Naive thymus-derived CD4-positive, alpha-beta T cell (primary cell): ENCODE data around the gene CD300E. TPM values are rescaled to one million over a fixed set of nuclear protein-coding genes. Genes with fewer than 3 reads are reported as not detected.

Source experiments
- ATAC-seq: fragments of 150-1000 bp; cut with Tn5 transposase; 2 replicates; pipeline ENCODE4 v1.10.0; 2021; ENCODE audit warnings: mild to moderate bottlenecking, moderate library complexity
- CTCF ChIA-PET: fragments of 350-600 bp; sonication (Branson Sonifier 250); formaldehyde crosslinking; loops from one replicate; lab custom pipeline; 2021; ENCODE audit warnings: antibody characterized with exemption; lab: Charles Lee
- POLR2A ChIA-PET: fragments of 350-600 bp; sonication (Branson Sonifier 250); formaldehyde crosslinking; loops from one replicate; lab custom pipeline; 2021; ENCODE audit warnings: antibody characterized with exemption, inconsistent platforms; lab: Charles Lee
- DNase-seq, 9 donors: peaks; one replicate each; pipeline versions ENCODE4 v3.0.0 to v3.0.0-alpha.2; 2020 to 2022; ENCODE audit warnings: mixed read lengths in 1 of 9
- H3K27ac ChIP-seq: one replicate; pipeline ENCODE4 v1.7.0; 2013; ENCODE audit warnings: mild to moderate bottlenecking, low read depth, low read length, moderate library complexity
- H3K27me3 ChIP-seq, 2 donors: one replicate each; pipeline ENCODE4 v1.7.0; 2013; ENCODE audit warnings: low read length in 2 of 2, mild to moderate bottlenecking in 2 of 2, moderate library complexity in 2 of 2; ENCODE audit not compliant: control insufficient read depth in 2 of 2, insufficient read depth in 2 of 2
- H3K36me3 ChIP-seq, 3 experiments: 1 replicate in 2 of 3; 2 replicates in 1 of 3; pipeline ENCODE4 v1.7.0; 2013; ENCODE audit warnings: low read length in 3 of 3, mild to moderate bottlenecking in 3 of 3, moderate library complexity in 1 of 3; ENCODE audit not compliant: insufficient read depth in 3 of 3, control insufficient read depth in 2 of 3
- H3K4me1 ChIP-seq, 2 donors: one replicate each; pipeline ENCODE4 v1.7.0; 2013; ENCODE audit warnings: low read length in 2 of 2, mild to moderate bottlenecking in 2 of 2, moderate library complexity in 1 of 2; ENCODE audit not compliant: control insufficient read depth in 2 of 2, insufficient read depth in 2 of 2
- H3K4me3 ChIP-seq: 2 replicates; pipeline ENCODE4 v1.7.0; 2013; ENCODE audit warnings: mild to moderate bottlenecking, low read length
- H3K9me3 ChIP-seq, 3 experiments: 1 replicate in 2 of 3; 2 replicates in 1 of 3; pipeline ENCODE4 v1.7.0; 2013; ENCODE audit warnings: low read length in 3 of 3; ENCODE audit not compliant: control insufficient read depth in 2 of 3
- H3K27ac Mint-ChIP-seq, 9 donors: one replicate each; pipeline ENCODE4 v1.8.0; 2020 to 2022; ENCODE audit warnings: mixed read lengths in 9 of 9, mild to moderate bottlenecking in 8 of 9, moderate library complexity in 5 of 9, inconsistent platforms in 2 of 9
- H3K27me3 Mint-ChIP-seq, 5 donors: one replicate each; pipeline ENCODE4 v1.8.0; 2021 to 2022; ENCODE audit warnings: mixed read lengths in 5 of 5, mild to moderate bottlenecking in 1 of 5
- H3K36me3 Mint-ChIP-seq, 5 donors: one replicate each; pipeline ENCODE4 v1.8.0; 2020 to 2022; ENCODE audit warnings: mixed read lengths in 5 of 5, mild to moderate bottlenecking in 3 of 5, inconsistent platforms in 1 of 5
- H3K4me1 Mint-ChIP-seq, 7 donors: one replicate each; pipeline ENCODE4 v1.8.0; 2020 to 2022; ENCODE audit warnings: mixed read lengths in 7 of 7, mild to moderate bottlenecking in 3 of 7, inconsistent platforms in 1 of 7
- H3K4me3 Mint-ChIP-seq, 10 donors: one replicate each; pipeline ENCODE4 v1.8.0; 2020 to 2022; ENCODE audit warnings: mild to moderate bottlenecking in 10 of 10, mixed read lengths in 10 of 10, moderate library complexity in 6 of 10, inconsistent platforms in 2 of 10
- H3K9me3 Mint-ChIP-seq, 11 donors: one replicate each; pipeline ENCODE4 v1.8.0; 2020 to 2022; ENCODE audit warnings: mixed read lengths in 11 of 11, mild to moderate bottlenecking in 4 of 11, inconsistent platforms in 1 of 11, moderate library complexity in 1 of 11
- intact Hi-C, 2 donors: fragments of 100-400 bp; cut with micrococcal nuclease; formaldehyde crosslinking; loops; one replicate each; pipeline ENCODE4 v1.15.1; 2023
- polyA plus RNA-seq, 2 donors: library from polyadenylated mRNA; unstranded; fragments of 300-500 nt; fragmentation: Illumina TruSeq; gene quantifications; one replicate each; pipeline ENCODE4 v1.2.3, GENCODE V29; 2021
- total RNA-seq, 6 experiments: library from RNA in 5 of 6; stranded (reverse) in 5 of 6; gene quantifications; 1 replicate in 5 of 6; 2 replicates in 1 of 6; pipeline ENCODE4 v1.2.3 and lab custom pipeline; 2021 to 2026

CD300E gene
- total and polyA plus RNA-seq, 7 experiments from 2014 or later, result 11.9 to 93.1 TPM; not detected in 5

- H3K4me1 Mint-ChIP-seq, result peaks cover 0 to 10% (median 0%) of the 10 kb centered on the region in 7 donors
- DNase-seq (no peak), ATAC-seq (no peak)
- H3K4me3 Mint-ChIP-seq, result no peak overlapping the region
- Histone ChIP-seq H3K36me3 (no peaks in the 10 kb centered on the region), H3K9me3 (no peaks in the 10 kb centered on the region), H3K27ac (no peak overlapping the region), H3K27me3 (no peaks in the 10 kb centered on the region), H3K4me1 (peaks cover 0 to 3% of the 10 kb centered on the region in 2 donors), H3K4me3 (no peak overlapping the region)
- POLR2A ChIA-PET, result interaction anchor here (1.1 kb wide), 1 partner anchor 26 kb away, joined by 3 read pairs; no protein-coding TSS in a partner anchor
- CTCF ChIA-PET, result no interaction called here
- intact Hi-C loops, result no loop called here
- H3K9me3 Mint-ChIP-seq, result peaks cover 0 to 4% (median 0%) of the 10 kb centered on the region in 11 donors
- H3K27ac Mint-ChIP-seq, result no peak overlapping the region
- no peaks in the 10 kb centered on the region for H3K36me3 Mint-ChIP-seq
- H3K27me3 Mint-ChIP-seq, result peaks cover 29 to 50% (median 46%) of the 10 kb centered on the region in 5 donors
Observed at GRCh38 chr17:74616696-74617095, 6.8 kb downstream of the CD300E start.

- H3K4me1 ChIP-seq, result peaks cover 0 to 3% of the 10 kb centered on the region in 2 donors
Observed at GRCh38 chr17:74612046-74612445, 11.5 kb downstream of the CD300E start.

GRCh38 chr17:74610108-74610507 is 13.4 kb downstream of the CD300E start:
- intact Hi-C loops, result no loop called here
- peaks cover 0 to 10% (median 0%) of the 10 kb centered on the region in 7 donors for H3K4me1 Mint-ChIP-seq
- CTCF ChIA-PET, result no interaction called here
- H3K36me3 Mint-ChIP-seq, result peaks cover 0 to 4% (median 0%) of the 10 kb centered on the region in 5 donors
- H3K36me3 ChIP-seq, result no peaks in the 10 kb centered on the region
- H3K4me3 Mint-ChIP-seq, result no peak overlapping the region
- DNase-seq (no peak), ATAC-seq (no peak)
- no peak overlapping the region for H3K27ac Mint-ChIP-seq
- peaks cover 0 to 3% (median 0%) of the 10 kb centered on the region in 3 experiments for H3K9me3 ChIP-seq
- peaks cover 0 to 1% (median 0%) of the 10 kb centered on the region in 11 donors for H3K9me3 Mint-ChIP-seq
- H3K4me3 ChIP-seq, result no peak overlapping the region
- H3K27me3 Mint-ChIP-seq, result peaks cover 7 to 36% (median 9%) of the 10 kb centered on the region in 5 donors
- H3K27ac ChIP-seq, result no peak overlapping the region
- POLR2A ChIA-PET, result no interaction called here
- H3K27me3 ChIP-seq, result no peaks in the 10 kb centered on the region
- peaks cover 0 to 3% of the 10 kb centered on the region in 2 donors for H3K4me1 ChIP-seq

More at GRCh38 chr17:74612046-74612445, 11.5 kb downstream of the CD300E start:
- H3K4me3 ChIP-seq, result no peak overlapping the region
- no peaks in the 10 kb centered on the region for H3K27me3 ChIP-seq
- Mint-ChIP-seq H3K36me3 (peaks cover 0 to 4% (median 0%) of the 10 kb centered on the region in 5 donors), H3K27ac (no peak overlapping the region), H3K4me3 (no peak overlapping the region), H3K9me3 (peaks cover 0 to 4% (median 0%) of the 10 kb centered on the region in 11 donors), H3K4me1 (peaks cover 0 to 11% (median 0%) of the 10 kb centered on the region in 7 donors), H3K27me3 (peaks cover 24 to 38% (median 26%) of the 10 kb centered on the region in 5 donors)
- H3K36me3 ChIP-seq, result no peaks in the 10 kb centered on the region
- H3K9me3 ChIP-seq, result no peaks in the 10 kb centered on the region
- ChIA-PET POLR2A (no interaction called here), CTCF (no interaction called here)
- intact Hi-C loops, result no loop called here
- DNase-seq, result no peak
- ATAC-seq, result no peak
- no peak overlapping the region for H3K27ac ChIP-seq

- ATAC-seq (no peak), DNase-seq (no peak)
- Mint-ChIP-seq H3K9me3 (peaks cover 0 to 1% (median 0%) of the 10 kb centered on the region in 11 donors), H3K36me3 (peaks cover 0 to 4% (median 0%) of the 10 kb centered on the region in 5 donors), H3K27ac (no peak overlapping the region), H3K27me3 (peaks cover 4 to 31% (median 5%) of the 10 kb centered on the region in 5 donors), H3K4me1 (peaks cover 0 to 7% (median 6%) of the 10 kb centered on the region in 7 donors), H3K4me3 (no peak overlapping the region)
- intact Hi-C loops, result no loop called here
- Histone ChIP-seq H3K27me3 (no peaks in the 10 kb centered on the region), H3K9me3 (peaks cover 0 to 3% (median 0%) of the 10 kb centered on the region in 3 experiments), H3K4me3 (no peak overlapping the region), H3K36me3 (no peaks in the 10 kb centered on the region), H3K4me1 (peaks cover 3 to 4% of the 10 kb centered on the region in 2 donors), H3K27ac (no peak overlapping the region)
- ChIA-PET CTCF (no interaction called here), POLR2A (no interaction called here)
Observed at GRCh38 chr17:74608511-74608910, 15.0 kb downstream of the CD300E start.

- Histone ChIP-seq H3K4me3 (no peak overlapping the region), H3K36me3 (no peaks in the 10 kb centered on the region), H3K4me1 (peaks cover 0 to 16% of the 10 kb centered on the region in 2 donors), H3K27ac (no peak overlapping the region), H3K27me3 (no peaks in the 10 kb centered on the region), H3K9me3 (peaks cover 0 to 3% (median 0%) of the 10 kb centered on the region in 3 experiments)
- ATAC-seq (peak; percentile 30), DNase-seq (no peak)
- peaks cover 6 to 20% (median 13%) of the 10 kb centered on the region in 7 donors for H3K4me1 Mint-ChIP-seq
- no peak overlapping the region for H3K4me3 Mint-ChIP-seq
- H3K9me3 Mint-ChIP-seq, result peaks cover 0 to 1% (median 0%) of the 10 kb centered on the region in 11 donors
- H3K36me3 Mint-ChIP-seq, result peaks cover 0 to 4% (median 0%) of the 10 kb centered on the region in 5 donors
- H3K27ac Mint-ChIP-seq, result no peak overlapping the region
- intact Hi-C loops, result no loop called here
- ChIA-PET CTCF (no interaction called here), POLR2A (no interaction called here)
- H3K27me3 Mint-ChIP-seq, result peaks cover 4 to 32% (median 5%) of the 10 kb centered on the region in 5 donors
Observed at GRCh38 chr17:74607221-74607620, 16.3 kb downstream of the CD300E start.

GRCh38 chr17:74606050-74606449 is 17.5 kb downstream of the CD300E start:
- peaks cover 0 to 3% (median 0%) of the 10 kb centered on the region in 3 experiments for H3K9me3 ChIP-seq
- H3K4me1 Mint-ChIP-seq, result peaks cover 6 to 28% (median 21%) of the 10 kb centered on the region in 7 donors
- ATAC-seq (no peak), DNase-seq (no peak)
- no peaks in the 10 kb centered on the region for H3K36me3 ChIP-seq
- peaks cover 0 to 4% (median 0%) of the 10 kb centered on the region in 5 donors for H3K36me3 Mint-ChIP-seq
- POLR2A ChIA-PET, result no interaction called here
- CTCF ChIA-PET, result no interaction called here
- no peaks in the 10 kb centered on the region for H3K27me3 ChIP-seq
- intact Hi-C loops, result no loop called here
- H3K27ac ChIP-seq, result no peak overlapping the region
- peaks cover 5 to 36% (median 8%) of the 10 kb centered on the region in 5 donors for H3K27me3 Mint-ChIP-seq
- H3K27ac Mint-ChIP-seq, result no peak overlapping the region
- peaks cover 0 to 18% of the 10 kb centered on the region in 2 donors for H3K4me1 ChIP-seq
- H3K9me3 Mint-ChIP-seq, result peaks cover 0 to 1% (median 0%) of the 10 kb centered on the region in 11 donors
- no peak overlapping the region for H3K4me3 Mint-ChIP-seq
- no peak overlapping the region for H3K4me3 ChIP-seq

GRCh38 chr17:74605361-74605760 is 18.2 kb downstream of the CD300E start:
- peaks cover 6 to 40% (median 9%) of the 10 kb centered on the region in 5 donors for H3K27me3 Mint-ChIP-seq
- H3K9me3 Mint-ChIP-seq, result peaks cover 0 to 1% (median 0%) of the 10 kb centered on the region in 11 donors
- H3K36me3 ChIP-seq, result no peaks in the 10 kb centered on the region
- H3K4me3 ChIP-seq, result no peak overlapping the region
- CTCF ChIA-PET, result no interaction called here
- no peak overlapping the region for H3K4me3 Mint-ChIP-seq
- H3K27me3 ChIP-seq, result no peaks in the 10 kb centered on the region
- intact Hi-C loops, result no loop called here
- peaks cover 0 to 3% (median 0%) of the 10 kb centered on the region in 3 experiments for H3K9me3 ChIP-seq
- DNase-seq (no peak), ATAC-seq (no peak)
- no peak overlapping the region for H3K27ac ChIP-seq
- no peak overlapping the region for H3K27ac Mint-ChIP-seq
- H3K36me3 Mint-ChIP-seq, result peaks cover 0 to 4% (median 0%) of the 10 kb centered on the region in 5 donors
- peaks cover 0 to 18% of the 10 kb centered on the region in 2 donors for H3K4me1 ChIP-seq
- peaks cover 8 to 34% (median 25%) of the 10 kb centered on the region in 7 donors for H3K4me1 Mint-ChIP-seq
- POLR2A ChIA-PET, result no interaction called here
